Fibroblast of skin of left quadriceps (primary cell): ENCODE results near the gene DGKI.
"Not testable (repeated sequence)": the region's sequence is repeated elsewhere in the genome, so short reads cannot be mapped to it uniquely, and the experiment has no call there.

ENCODE experiments used
- DNase-seq, 2 experiments: peaks; one replicate each; pipeline ENCODE4 v3.0.0-alpha.2; 2013; ENCODE audit warnings: low read depth in 2 of 2

DGKI gene

DNA sequence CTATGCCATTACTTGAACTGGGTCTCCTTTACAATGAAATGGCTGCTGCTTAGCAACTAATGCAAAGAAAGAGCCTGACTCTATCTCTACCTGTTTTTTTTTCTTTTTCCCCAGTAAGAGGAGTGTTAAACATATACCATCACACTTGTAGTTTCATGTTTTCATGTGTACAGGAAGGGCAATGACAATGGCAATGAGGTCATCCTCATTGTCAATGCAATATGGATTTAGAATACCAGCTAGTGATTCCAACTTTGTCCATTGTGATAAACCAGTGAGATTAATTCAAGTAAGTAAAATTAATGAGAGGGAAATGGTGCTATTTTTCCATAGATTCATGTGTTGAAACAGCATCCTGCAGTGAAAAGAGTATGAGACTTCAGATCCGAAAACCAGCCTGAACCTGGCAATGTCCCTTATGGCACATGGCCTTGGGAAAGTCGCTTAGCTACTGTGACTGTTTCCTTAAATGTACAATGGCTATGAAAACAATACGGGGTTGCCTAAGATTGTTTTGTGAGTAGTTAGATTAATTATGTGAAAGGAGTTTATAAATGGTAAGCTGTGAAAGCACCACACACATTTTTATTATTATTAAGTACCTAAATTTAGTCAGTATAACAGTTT, 11.2 kb downstream of the DGKI start:
- no peak for DNase-seq

DNA sequence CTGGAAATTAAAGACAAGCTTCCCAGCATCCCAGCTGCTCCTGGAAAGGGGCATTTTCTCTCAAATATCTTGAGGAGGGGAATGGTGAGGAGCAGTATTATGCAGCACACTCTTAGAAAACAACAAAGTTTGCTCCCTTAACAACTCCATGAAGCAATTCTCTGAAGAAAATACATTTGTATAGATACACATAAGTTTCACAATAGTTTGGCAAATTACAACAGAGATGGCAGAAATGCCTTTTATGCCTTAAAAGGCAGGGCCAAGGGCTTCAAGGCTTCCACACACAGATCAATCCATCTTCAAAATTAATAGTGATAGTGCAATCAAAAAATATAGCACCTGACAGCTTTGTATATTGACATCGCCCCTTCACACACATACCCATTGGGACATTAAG, 12.2 kb downstream of the DGKI start:
- DNase-seq = no peak

DNA sequence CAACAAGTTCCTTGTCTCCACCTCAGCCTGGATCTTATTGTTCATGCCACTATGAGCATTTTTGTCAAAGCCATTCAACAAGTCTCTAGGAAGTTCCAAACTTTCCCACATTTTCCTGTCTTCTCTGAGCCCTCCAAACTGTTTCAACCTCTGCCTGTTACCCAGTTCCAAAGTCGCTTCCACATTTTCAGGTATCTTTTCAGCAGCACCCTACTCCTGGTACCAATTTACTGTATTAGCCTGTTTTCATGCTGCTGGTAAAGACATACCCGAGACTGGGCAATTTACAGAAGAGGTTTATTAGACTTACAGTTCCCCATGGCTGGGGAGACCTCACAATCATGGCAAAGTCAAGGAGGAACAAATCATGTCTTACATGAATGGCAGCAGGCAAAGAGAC, 13.8 kb downstream of the DGKI start:
- DNase-seq = not testable (repeated sequence)

DNA sequence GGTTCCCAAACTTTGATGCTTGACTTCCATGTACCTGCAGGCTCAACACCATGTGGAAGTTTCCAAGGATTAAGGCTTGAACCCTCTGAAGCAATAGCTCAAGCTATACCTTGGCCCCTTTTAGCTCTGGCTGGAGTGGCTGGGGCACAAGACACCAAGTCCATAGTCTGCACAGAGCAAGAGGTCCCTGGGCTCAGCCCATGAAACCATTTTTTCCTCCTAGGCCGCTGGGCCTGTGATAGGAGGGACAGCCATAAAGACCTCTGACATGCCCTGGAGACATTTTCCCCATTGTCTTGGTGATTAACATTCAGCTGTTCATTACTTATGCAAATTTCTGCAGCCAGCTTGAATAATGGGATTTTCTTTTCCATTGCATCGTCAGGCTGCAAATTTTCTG, 14.4 kb downstream of the DGKI start:
- DNase-seq = no peak

DNA sequence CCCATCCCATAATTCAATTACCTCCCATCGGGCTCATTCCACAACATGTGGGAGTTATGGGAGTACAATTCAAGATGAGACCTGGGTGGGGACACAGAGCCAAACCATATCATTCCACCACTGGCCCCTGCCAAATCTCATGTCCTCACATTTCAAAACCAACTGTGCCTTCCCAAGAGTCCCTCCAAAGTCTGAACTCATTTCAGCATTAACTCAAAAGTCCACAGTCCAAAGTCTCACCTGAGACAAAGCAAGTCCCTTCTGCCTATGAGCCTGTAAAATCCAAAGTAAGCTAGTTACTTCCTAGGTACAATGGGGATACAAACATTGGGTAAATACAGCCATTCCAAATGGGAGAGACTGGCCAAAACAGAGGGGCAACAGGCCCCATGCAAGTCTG, 15.2 kb downstream of the DGKI start:
- not testable (repeated sequence) for DNase-seq

DNA sequence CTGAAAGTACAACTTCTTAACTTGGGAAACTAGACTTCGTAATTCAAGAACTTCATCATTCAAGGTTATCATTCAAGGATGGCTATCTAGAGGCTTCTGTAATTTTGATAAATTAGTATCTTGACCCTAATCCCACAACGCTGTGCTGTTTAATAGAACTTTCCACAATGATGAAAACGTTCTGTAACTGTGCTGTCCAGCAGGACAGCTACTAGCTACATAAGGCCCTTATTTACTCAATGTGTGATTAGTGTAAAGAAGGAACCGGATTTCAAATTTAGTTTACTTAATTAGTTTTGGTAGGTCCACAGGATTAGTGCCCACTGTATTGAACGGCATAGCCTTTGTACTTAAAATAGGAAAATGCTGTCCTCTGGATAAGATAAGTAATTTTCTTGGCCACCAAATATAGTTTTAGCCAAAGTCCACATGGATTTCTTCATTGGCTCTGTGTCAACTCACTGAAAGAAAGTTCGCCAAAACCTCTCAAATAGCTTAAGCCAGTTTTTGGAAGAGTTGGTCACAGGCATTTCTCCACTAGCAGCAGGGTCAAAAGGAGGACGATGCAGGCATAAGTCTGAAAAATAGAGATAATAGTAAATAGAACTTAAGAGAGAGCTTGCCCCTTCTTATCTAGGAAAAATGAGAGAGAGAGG, 17.3 kb downstream of the DGKI start:
- no peak for DNase-seq

DNA sequence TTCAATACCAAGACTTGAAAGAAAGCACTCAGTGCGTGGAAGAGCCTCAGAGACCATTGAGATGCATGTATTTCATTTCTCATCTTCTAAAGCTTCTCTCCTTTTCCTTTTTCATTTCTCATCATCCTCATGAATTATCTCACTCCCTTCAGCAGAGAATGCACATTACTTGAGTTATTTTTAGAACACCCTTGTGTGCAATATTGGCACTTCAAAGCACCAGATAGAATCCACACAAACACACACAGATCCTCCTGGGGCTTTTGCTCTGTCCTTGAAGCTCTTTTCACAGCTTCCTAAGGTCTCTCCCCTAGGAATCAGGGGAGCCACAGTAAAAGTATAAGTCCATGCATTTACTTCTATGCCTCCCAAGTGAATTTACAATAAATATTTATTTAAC, 18.3 kb downstream of the DGKI start:
- no peak for DNase-seq

DNA sequence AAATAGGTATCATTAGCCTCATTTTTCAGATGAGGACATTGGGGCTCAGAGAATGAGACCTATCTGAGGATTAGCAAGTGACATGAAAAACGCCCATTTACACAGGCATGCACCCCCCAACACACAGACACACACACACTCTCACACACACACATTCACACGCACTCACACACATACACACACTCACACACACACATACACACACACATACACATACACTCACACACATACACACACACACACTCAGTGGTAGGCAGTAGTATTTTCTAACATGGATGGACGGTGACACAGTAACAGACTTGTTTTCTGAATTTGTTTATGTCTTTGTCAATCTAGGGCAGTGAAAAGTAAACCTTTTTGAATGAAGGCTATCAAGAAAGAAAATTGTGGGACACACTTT, 21.3 kb downstream of the DGKI start:
- no peak for DNase-seq

DNA sequence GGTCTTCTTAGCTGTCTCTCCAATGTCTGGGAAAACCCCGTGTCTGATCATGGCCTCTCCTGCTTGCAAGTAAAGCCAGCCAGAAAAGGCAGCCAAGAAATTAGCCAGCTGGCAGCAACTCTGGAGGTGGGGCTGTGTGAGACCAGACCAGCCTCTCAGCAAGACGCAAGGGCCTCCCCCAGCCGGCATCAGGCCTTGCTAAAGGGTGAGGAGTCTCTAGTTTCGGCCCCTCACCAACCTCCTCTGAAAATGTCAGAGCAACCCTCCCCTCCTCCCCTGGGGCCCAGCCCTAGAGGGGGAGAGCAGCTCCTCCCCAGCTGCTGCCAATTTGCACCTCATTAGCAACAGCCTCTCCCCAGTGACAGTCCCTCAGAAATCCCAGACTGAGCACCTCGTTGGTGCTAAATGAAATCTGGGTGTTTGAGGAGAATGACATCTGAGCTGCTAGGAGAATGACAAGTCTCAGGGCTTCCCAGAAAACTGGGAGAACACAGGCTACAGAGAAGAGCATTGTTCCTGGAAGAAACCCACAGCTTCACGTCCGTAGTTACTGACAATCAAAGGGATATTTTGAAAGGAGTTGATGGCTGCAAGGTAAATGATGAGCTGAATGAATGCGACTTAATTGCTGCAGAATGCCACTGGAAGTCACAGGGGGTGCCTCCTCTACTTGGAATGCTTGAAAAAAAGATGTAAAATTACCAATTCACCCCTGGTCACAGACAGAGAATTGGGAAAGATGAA, 25.9 kb downstream of the DGKI start:
- peak; percentile 17 to 21 for DNase-seq

DNA sequence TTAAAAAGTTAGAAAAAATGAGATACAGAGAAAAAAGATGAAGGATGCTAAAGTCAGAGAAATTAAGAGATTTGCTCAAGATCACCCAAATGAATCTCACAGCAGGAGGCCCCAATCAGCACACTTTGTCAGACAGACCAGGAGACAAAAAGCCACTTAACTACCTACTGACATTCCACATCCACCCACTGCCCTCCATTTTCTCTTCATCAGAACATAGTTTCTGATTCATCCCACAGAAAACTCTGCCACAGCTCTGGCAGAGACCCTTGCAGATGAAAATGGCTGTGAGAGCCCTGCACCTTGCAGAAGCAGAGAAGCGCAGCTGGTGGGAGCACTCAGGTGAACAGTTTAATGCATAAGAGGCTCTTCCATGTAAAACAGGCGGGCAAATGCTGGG, 26.6 kb downstream of the DGKI start:
- no peak for DNase-seq

DNA sequence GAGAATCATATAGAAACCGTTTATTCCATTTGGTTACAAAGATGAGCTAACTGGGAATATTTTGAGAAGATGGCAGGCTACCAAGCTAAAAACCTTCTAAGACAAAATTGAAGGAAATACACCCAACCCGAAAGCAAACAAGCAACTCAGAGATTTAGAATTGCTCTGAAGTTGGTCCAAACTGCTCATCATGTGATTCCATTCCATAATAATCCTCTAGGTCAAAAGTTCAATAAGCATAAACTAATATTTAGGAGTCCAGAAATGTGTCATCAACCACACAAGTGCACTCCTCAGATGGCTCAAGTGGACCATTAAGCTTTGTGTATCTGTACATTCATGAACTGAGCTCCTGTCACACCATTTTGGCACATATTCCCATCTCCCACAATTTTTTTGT, 28.7 kb downstream of the DGKI start:
- no peak for DNase-seq

DNA sequence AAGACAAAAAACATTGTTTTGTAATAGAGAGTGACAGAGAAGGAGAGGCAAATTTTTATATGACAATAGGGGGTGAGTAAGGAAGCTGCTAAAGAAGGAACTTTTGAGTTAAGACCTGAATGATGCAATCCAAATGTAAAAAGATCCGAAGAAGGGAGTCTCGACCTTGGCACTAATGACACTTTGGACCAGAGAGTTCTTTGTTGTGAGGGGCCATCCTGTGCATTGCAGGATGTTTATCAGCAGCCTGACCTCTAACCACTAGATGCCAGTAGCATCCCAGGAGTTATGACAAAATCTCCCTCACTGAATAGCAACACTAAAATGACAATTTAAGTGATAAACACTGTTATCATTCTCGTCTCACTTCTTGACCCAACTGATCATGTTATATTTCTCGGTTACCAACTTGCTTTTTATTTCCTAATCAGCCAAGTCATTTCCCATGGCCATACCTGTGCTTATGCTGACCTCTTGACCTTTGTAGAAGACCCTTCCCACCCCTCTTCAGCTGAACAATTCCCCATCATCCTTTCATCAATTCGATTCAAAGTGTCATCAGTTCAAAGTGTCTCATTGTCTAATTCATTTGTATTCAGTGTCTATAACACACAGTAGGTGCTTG, 30.0 kb downstream of the DGKI start:
- no peak for DNase-seq

DNA sequence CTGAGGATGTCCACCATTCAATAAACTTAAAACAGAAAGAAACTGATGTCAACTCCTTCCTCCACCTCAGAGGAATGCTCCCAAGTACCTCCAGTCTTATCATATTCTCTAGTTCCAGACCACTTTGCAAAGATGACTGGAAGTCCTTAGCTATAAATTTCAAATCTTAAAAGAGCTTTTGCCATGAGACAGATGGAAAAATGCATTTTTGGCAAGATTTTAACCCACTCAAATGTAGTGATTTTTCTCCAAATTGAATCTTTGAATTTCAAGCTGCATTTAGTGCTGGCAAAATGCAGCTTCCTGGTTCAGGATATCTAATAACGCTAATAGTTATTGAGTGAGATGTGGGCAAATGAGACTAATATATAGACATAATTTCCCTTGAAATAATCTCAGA, 33.2 kb downstream of the DGKI start:
- no peak for DNase-seq

DNA sequence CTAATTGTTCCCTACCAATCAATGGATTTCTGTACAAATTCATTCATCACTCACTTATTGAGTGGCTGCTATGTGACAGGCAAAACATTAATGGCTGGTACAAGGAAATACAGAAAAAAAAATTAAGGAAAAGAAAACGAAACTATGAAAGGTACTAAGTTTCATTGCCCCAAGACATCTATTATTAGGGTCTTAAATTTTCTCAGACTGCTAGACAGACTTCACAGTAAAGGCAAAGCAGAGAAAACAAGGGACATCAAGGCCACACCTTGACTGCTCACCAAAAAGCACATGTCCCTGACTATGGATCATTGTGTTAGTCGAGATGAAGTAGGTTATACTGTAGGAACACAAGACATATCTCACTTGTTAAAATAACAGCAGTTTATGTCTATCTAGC, 36.5 kb downstream of the DGKI start:
- DNase-seq = no peak

DNA sequence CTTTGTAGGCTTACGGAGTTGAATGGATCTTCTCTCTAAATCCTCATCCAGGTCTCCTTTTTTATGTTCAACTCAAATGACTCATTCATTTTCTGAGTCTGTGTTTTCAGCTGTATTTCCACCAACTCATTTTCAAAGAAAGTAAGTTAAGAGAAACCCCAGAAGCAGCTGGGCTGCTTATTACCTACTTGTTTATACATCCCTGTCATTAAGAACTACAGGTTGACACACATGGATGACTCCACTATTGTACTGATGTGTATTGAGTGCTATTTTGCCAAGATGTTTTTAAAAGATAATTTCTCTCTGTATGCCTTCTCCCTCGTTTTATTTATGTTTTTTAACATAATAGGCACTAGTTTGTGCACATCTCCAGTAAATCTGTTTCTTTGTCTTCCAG, 41.9 kb downstream of the DGKI start:
- no peak for DNase-seq

DNA sequence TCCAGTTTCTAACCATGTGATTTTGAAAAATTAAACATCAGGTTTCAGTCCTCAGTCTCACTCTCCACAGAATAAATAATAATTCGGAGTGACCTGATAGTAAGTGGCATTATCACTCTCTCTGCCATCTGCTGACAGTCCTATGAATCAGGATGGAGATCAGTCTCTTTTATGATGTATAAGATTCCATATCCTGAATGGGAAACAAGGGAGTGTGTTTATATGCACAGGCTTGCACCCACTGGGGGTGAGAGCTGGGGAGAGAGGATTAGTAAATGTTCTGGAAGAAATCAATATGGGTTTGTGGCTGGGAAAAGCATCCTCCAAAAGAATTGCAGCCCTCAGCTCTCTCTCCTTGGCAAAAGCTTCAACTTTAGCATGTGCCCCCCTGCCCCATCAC, 45.3 kb downstream of the DGKI start:
- DNase-seq = no peak

DNA sequence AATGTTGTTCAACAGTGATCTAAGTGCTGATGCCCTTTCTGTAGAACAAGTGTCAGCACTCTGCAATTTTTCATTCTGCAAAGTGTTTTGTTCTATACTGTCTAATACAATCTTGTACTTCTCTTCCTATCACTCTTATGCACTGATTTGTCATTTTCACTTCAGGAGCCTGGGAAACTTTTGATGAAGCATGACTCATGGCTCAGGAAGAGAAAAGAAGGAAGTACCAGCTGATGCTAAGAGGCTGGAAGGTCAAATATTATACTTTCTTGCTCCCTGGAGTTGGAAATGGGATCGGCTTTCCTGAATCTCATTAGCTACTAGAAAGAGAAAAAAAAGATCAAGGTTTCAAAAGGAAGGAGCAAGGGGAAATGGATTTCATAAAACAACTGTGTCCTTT, 45.8 kb downstream of the DGKI start:
- DNase-seq = no peak

DNA sequence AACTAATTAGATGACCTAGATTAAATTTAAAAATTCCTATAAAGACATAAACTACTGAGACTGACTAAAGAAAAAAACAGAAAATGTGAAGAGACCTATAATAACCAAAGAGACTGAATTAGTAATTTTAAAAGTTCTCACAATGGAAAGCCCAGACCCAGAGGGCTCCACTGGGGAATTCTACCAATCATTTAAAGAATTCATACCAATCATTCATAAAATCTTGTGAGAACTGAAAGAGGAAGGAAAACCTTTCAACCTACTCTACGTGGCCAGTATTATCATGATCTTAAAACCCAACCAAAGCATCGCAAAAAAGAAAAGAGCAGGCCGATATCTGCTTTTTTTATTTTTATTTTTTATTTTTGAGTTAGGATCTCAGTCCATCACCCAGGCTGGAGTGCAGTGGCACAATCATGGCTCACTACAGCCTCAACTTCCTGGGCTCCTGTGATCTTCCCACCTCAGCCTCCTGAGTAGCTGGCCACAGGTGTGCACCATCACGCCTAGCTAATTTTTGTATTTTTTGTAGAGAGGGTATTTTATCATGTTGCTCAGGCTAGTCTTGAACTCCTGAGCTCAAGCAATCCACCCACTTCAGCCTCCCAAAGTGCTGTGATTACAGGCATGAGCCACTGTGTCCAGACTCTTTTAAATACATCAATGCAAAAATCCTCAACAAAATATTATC, 48.6 kb downstream of the DGKI start:
- no peak for DNase-seq

DNA sequence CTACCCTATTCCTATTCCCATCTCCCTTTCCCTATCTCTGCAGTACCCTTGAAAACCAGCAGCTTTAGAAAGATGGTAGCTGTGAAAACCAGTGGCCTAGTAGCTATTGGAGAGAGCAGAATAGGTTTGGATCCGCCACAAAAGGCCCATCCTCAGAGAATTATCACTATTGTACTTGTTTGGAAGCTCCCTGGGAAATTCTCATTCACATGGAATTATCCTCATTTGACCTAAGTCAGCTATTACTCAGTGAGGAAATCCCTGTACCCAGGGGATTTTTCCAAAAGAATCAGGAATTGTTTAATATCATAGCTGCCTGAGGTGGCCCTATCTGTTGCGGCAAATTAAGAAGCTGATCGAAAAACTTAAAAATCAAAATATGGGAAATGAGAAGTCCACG, 51.6 kb downstream of the DGKI start:
- no peak for DNase-seq

DNA sequence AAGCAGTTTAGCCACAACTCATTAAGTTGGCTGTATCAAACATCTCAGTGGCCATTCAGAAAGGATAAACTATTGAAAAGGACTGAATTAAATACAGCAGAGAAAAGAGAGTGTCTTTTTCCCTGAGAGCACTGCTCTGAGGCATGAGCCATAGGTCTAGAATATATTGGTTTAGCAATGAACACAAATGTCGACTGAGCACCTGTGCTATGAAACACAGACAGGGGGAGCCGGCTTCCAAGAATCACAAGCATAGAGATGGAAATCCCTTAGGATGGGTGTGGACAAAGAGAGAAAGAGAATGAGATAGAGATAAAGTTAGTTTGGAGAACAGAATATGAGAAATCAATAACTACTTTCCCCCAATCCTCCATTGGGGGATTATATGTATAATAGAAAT, 54.8 kb downstream of the DGKI start:
- DNase-seq = no peak

DNA sequence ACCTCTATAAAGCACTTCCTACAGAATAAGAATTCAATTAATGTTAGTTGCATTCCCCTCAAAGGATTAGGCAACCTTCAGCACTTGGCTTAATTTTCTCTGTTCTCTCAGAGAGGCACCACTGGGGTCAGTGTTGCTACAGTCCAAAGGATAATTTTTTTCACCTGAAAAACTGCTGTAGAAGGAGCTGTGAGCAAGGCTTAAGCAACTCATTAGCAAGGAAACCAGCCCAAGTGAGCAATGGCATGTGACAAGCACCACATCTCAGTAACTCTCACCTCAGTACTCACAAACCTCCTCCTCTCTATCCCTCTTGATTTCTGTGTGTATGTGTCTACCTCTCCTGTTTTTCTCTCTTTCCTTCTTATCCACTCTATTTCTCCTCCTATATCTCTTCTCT, 55.9 kb downstream of the DGKI start:
- DNase-seq = no peak

DNA sequence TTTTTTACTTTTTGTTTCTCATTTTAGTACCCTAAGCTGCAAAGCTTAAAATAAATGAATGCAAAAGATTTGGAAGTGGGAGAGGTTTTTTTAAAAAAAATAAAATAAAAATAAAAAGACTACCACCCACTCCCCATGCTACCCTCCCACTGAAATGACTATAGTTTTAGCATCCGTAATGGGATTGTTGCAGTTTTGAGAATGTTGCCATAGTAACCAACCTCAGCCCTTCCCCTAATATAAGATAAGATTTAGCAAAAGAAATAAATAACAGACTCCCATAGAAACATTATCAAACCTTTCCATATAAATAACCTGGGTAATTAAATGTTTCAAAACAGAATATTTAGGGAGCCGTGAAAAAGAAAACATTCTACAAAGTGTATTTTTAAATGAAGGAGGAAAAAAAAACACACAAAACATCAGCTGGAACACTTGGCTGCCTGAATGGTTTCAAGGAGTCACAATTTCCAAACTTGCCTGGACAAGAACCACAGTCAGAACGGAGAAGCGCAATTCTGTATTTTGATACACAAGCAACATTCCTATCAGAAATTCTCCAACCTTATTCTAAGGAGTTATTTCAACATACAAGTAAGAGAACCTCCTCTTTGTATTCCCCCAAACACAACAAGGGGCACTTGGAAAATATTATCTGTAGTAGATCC, 57.4 kb downstream of the DGKI start:
- no peak for DNase-seq
